Neural cell (in vitro differentiated cells): Measurements from ENCODE around the gene PTTG1IP2. TPM values are rescaled to one million over a fixed set of nuclear protein-coding genes. Genes with fewer than 3 reads are reported as not detected.

Experiments
- H2AFZ ChIP-seq: fragments of 200-600, 300-800 bp; sonication (generic), shearing (Covaris generic); 2 replicates; pipeline ENCODE4 v1.6.0; 2014; ENCODE audit warnings: low read depth, mild to moderate bottlenecking, antibody characterized with exemption, low read length, moderate library complexity
- H3F3A ChIP-seq: fragments of 200-600 bp; shearing (Covaris generic); 2 replicates; pipeline ENCODE4 v1.6.1; 2016; ENCODE audit warnings: mild to moderate bottlenecking, moderate library complexity, mixed read lengths, antibody characterized with exemption, low read length; ENCODE audit not compliant: insufficient read depth, poor library complexity, severe bottlenecking
- H3K27ac ChIP-seq: fragments of 200-600, 300-800 bp; sonication (generic), shearing (Covaris generic); 2 replicates; pipeline ENCODE4 v1.5.1; 2014; ENCODE audit warnings: mild to moderate bottlenecking, low read length, moderate library complexity
- H3K27me3 ChIP-seq: fragments of 300-800, 200-600 bp; sonication (generic), shearing (Covaris generic); 2 replicates; pipeline ENCODE4 v1.6.0; 2014; ENCODE audit warnings: mild to moderate bottlenecking, low read depth, low read length, moderate library complexity; ENCODE audit not compliant: insufficient read depth
- H3K36me3 ChIP-seq: fragments of 300-800, 200-600 bp; sonication (generic), shearing (Covaris generic); 2 replicates; pipeline ENCODE4 v1.5.1; 2014; ENCODE audit warnings: mild to moderate bottlenecking, antibody characterized with exemption, low read length, moderate library complexity; ENCODE audit not compliant: insufficient read depth
- H3K4me2 ChIP-seq: fragments of 300-800, 200-600 bp; sonication (generic), shearing (Covaris generic); 2 replicates; pipeline ENCODE4 v1.6.0; 2014; ENCODE audit warnings: mild to moderate bottlenecking, low read length
- H3K4me3 ChIP-seq: fragments of 300-800, 200-600 bp; sonication (generic), shearing (Covaris generic); 2 replicates; pipeline ENCODE4 v1.5.1; 2014; ENCODE audit warnings: mild to moderate bottlenecking, low read length, moderate library complexity
- H3K79me2 ChIP-seq: fragments of 200-600 bp; shearing (Covaris generic); replicated peaks from 2 replicates; pipeline ENCODE4 v1.6.0; 2014; ENCODE audit warnings: mild to moderate bottlenecking, low read length, moderate library complexity; ENCODE audit not compliant: insufficient read depth
- H3K9ac ChIP-seq: fragments of 300-800, 200-600 bp; sonication (generic), shearing (Covaris generic); 2 replicates; pipeline ENCODE4 v1.6.1; 2016; ENCODE audit warnings: mild to moderate bottlenecking, low read length, mixed read lengths
- H3K9me2 ChIP-seq: fragments of 200-600 bp; shearing (Covaris generic); 2 replicates; pipeline ENCODE4 v1.6.1; 2016; ENCODE audit warnings: mild to moderate bottlenecking, low read length, mixed read lengths; ENCODE audit not compliant: insufficient read depth
- H3K9me3 ChIP-seq: fragments of 200-600, 300-800 bp; sonication (generic), shearing (Covaris generic); 2 replicates; pipeline ENCODE4 v1.6.1; 2016; ENCODE audit warnings: mild to moderate bottlenecking, mixed run types, low read length, moderate library complexity, mixed read lengths
- H4K20me1 ChIP-seq: fragments of 200-600 bp; shearing (Covaris generic); 2 replicates; pipeline ENCODE4 v1.6.1; 2016; ENCODE audit warnings: mild to moderate bottlenecking, mixed run types; ENCODE audit not compliant: insufficient read depth
- EP300 ChIP-seq: fragments of 450-650 bp; conservative IDR thresholded peaks from 2 replicates; pipeline ENCODE4 v1.6.1; 2014; ENCODE audit warnings: antibody characterized with exemption, mild to moderate bottlenecking, moderate library complexity; ENCODE audit not compliant: poor library complexity, severe bottlenecking
- EZH2 ChIP-seq: fragments of 200-600, 300-800 bp; shearing (Covaris generic), sonication (generic); IDR thresholded peaks from 2 replicates; pipeline ENCODE4 v1.6.1; 2014; ENCODE audit warnings: antibody characterized with exemption, low read length, borderline replicate concordance, mild to moderate bottlenecking; ENCODE audit not compliant: insufficient read depth, poor library complexity, severe bottlenecking
- MXI1 ChIP-seq: fragments of 450-650 bp; conservative IDR thresholded peaks from 2 replicates; pipeline ENCODE4 v1.6.1; 2014; ENCODE audit warnings: antibody characterized with exemption, mild to moderate bottlenecking; ENCODE audit not compliant: poor library complexity, severe bottlenecking
- POLR2AphosphoS5 ChIP-seq: IDR thresholded peaks from 2 replicates; pipeline ENCODE4 v1.6.1; 2012
- RAD21 ChIP-seq: fragments of 450-650 bp; conservative IDR thresholded peaks from 2 replicates; pipeline ENCODE4 v1.6.1; 2014; ENCODE audit warnings: antibody characterized with exemption, mild to moderate bottlenecking, moderate library complexity
- SMC3 ChIP-seq: fragments of 450-650 bp; conservative IDR thresholded peaks from 2 replicates; pipeline ENCODE4 v1.6.1; 2014; ENCODE audit warnings: antibody characterized with exemption, mild to moderate bottlenecking, moderate library complexity; ENCODE audit not compliant: poor library complexity
- TAF1 ChIP-seq: IDR thresholded peaks from 2 replicates; pipeline ENCODE4 v1.6.1; 2012; ENCODE audit warnings: low read depth
- polyA plus RNA-seq: library from polyadenylated mRNA; depleted of rRNA; stranded (reverse); fragments of >200 nt; gene quantifications from 2 replicates; pipeline ENCODE4 v1.2.3, GENCODE V29; 2014
- TF ChIP-seq, protein P1 (sequence below): IDR thresholded peaks from 2 replicates; pipeline ENCODE4 v1.6.1; 2012; ENCODE audit warnings: borderline replicate concordance
- TF ChIP-seq, protein P2 (sequence below): fragments of 450-650 bp; IDR thresholded peaks from 2 replicates; pipeline ENCODE4 v1.5.1; 2014; ENCODE audit warnings: antibody characterized with exemption, mild to moderate bottlenecking, moderate library complexity; ENCODE audit not compliant: poor library complexity, severe bottlenecking

The PTTG1IP2 gene
- polyA plus RNA-seq, 1 donor from 2014 or later = not detected

GRCh38 chr7:90453931-90454330 lies 15.5 kb upstream of the PTTG1IP2 start:
- TF ChIP-seq, protein P1, sequence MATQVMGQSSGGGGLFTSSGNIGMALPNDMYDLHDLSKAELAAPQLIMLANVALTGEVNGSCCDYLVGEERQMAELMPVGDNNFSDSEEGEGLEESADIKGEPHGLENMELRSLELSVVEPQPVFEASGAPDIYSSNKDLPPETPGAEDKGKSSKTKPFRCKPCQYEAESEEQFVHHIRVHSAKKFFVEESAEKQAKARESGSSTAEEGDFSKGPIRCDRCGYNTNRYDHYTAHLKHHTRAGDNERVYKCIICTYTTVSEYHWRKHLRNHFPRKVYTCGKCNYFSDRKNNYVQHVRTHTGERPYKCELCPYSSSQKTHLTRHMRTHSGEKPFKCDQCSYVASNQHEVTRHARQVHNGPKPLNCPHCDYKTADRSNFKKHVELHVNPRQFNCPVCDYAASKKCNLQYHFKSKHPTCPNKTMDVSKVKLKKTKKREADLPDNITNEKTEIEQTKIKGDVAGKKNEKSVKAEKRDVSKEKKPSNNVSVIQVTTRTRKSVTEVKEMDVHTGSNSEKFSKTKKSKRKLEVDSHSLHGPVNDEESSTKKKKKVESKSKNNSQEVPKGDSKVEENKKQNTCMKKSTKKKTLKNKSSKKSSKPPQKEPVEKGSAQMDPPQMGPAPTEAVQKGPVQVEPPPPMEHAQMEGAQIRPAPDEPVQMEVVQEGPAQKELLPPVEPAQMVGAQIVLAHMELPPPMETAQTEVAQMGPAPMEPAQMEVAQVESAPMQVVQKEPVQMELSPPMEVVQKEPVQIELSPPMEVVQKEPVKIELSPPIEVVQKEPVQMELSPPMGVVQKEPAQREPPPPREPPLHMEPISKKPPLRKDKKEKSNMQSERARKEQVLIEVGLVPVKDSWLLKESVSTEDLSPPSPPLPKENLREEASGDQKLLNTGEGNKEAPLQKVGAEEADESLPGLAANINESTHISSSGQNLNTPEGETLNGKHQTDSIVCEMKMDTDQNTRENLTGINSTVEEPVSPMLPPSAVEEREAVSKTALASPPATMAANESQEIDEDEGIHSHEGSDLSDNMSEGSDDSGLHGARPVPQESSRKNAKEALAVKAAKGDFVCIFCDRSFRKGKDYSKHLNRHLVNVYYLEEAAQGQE = no peak
- no peak for TF ChIP-seq EP300
- TF ChIP-seq RAD21 = no peak
- TF ChIP-seq SMC3 = no peak
- no peak for TF ChIP-seq EZH2
- no peak for TF ChIP-seq TAF1
- no peak for TF ChIP-seq POLR2AphosphoS5
- TF ChIP-seq MXI1 = no peak
- TF ChIP-seq, protein P2, sequence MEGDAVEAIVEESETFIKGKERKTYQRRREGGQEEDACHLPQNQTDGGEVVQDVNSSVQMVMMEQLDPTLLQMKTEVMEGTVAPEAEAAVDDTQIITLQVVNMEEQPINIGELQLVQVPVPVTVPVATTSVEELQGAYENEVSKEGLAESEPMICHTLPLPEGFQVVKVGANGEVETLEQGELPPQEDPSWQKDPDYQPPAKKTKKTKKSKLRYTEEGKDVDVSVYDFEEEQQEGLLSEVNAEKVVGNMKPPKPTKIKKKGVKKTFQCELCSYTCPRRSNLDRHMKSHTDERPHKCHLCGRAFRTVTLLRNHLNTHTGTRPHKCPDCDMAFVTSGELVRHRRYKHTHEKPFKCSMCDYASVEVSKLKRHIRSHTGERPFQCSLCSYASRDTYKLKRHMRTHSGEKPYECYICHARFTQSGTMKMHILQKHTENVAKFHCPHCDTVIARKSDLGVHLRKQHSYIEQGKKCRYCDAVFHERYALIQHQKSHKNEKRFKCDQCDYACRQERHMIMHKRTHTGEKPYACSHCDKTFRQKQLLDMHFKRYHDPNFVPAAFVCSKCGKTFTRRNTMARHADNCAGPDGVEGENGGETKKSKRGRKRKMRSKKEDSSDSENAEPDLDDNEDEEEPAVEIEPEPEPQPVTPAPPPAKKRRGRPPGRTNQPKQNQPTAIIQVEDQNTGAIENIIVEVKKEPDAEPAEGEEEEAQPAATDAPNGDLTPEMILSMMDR = no peak
- Histone ChIP-seq H4K20me1 (no peaks in the 10 kb centered on the region), H3K9ac (no peak overlapping the region), H3K4me2 (no peak overlapping the region), H3K9me3 (no peaks in the 10 kb centered on the region), H3K79me2 (no peaks in the 10 kb centered on the region), H3K9me2 (no peaks in the 10 kb centered on the region), H3K36me3 (no peaks in the 10 kb centered on the region), H3F3A (no peaks in the 10 kb centered on the region), H2AFZ (no peak overlapping the region), H3K4me3 (no peak overlapping the region), H3K27me3 (no peaks in the 10 kb centered on the region), H3K27ac (no peak overlapping the region)

- H3K4me2 ChIP-seq = peak overlapping the region; percentile 37
- peak overlapping the region; percentile 53 for H2AFZ ChIP-seq
- no peak overlapping the region for H3K27ac ChIP-seq
Measured at GRCh38 chr7:90455163-90456030, 14.0 kb upstream of the PTTG1IP2 start.

More at GRCh38 chr7:90455163-90456030, 14.0 kb upstream of the PTTG1IP2 start:
- no peaks in the 10 kb centered on the region for H4K20me1 ChIP-seq
- peak overlapping the region; percentile 11 for H3K9ac ChIP-seq
- no peaks in the 10 kb centered on the region for H3K79me2 ChIP-seq
- H3K36me3 ChIP-seq = no peaks in the 10 kb centered on the region
- H3K4me3 ChIP-seq = peak overlapping the region; percentile 16
- TF ChIP-seq RAD21 (peak; percentile 87), MXI1 (no peak), SMC3 (peak; percentile 89)
- TF ChIP-seq, protein P2 = peak; percentile 86
- H3K27me3 ChIP-seq = no peaks in the 10 kb centered on the region
- no peaks in the 10 kb centered on the region for H3K9me3 ChIP-seq
- no peaks in the 10 kb centered on the region for H3F3A ChIP-seq
- H3K9me2 ChIP-seq = no peaks in the 10 kb centered on the region
